ENCODE results near the gene OR52E1.
"Not testable (repeated sequence)": the region's sequence is repeated elsewhere in the genome, so short reads cannot be mapped to it uniquely, and the experiment has no call there.

OR52E1 gene

GRCh38 chr11:5069272-5069671 is at the start of gene OR52E1:
OR52E1 (plus strand) TSS chr11:5069572.
- Histone ChIP-seq H3K9ac (ENCODE audit: low read depth, low read length) (no peak within 1 kb of the TSS), H3K4me1 (ENCODE audit: insufficient read depth, low read length) (no peaks in the 10 kb centered on the region)

DNA sequence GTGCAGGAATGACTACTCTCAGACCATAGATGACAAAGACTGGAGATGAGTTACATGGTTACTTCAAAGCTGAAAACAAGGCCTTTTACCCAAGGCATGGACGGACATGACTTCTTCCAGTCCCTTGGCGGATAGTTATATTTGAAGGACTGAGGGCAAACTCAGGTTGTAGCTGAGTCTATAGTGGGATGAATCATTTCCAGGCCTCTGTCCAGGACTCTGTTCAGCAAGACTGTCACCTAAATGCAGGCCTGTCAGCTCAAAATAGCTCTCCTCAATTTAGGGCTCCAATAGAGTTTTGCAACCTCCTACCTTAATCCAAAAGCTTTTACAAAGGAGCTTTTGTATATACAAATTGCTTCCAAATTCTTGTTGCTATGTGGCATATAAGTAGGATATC is 47.4 kb upstream of the OR52E1 start:
- Histone ChIP-seq H3K9me3 (ENCODE audit: control insufficient read depth, insufficient read depth, low read length) (no peaks in the 10 kb centered on the region), H3K9ac (ENCODE audit: low read depth, low read length) (no peak overlapping the region), H3K36me3 (ENCODE audit: insufficient read depth, low read length) (no peaks in the 10 kb centered on the region), H3K4me1 (ENCODE audit: insufficient read depth, low read length) (no peaks in the 10 kb centered on the region)

More at GRCh38 chr11:5069272-5069671, at the start of gene OR52E1:
- H3K36me3 ChIP-seq (ENCODE audit: insufficient read depth, low read length) = no peaks in the 10 kb centered on the region
- H3K9me3 ChIP-seq (ENCODE audit: control insufficient read depth, insufficient read depth, low read length) = no peaks in the 10 kb centered on the region

- H3K9me3 ChIP-seq (ENCODE audit: control insufficient read depth, insufficient read depth, low read length) = no peaks in the 10 kb centered on the region
- no peak overlapping the region for H3K9ac ChIP-seq (ENCODE audit: low read depth, low read length)
- no peaks in the 10 kb centered on the region for H3K4me1 ChIP-seq (ENCODE audit: insufficient read depth, low read length)
- H3K36me3 ChIP-seq (ENCODE audit: insufficient read depth, low read length) = no peaks in the 10 kb centered on the region
Observed at GRCh38 chr11:5036669-5037068, 32.7 kb upstream of the OR52E1 start.

- H3K36me3 ChIP-seq (ENCODE audit: insufficient read depth, low read length) = no peaks in the 10 kb centered on the region
Observed at GRCh38 chr11:5037926-5038325, 31.4 kb upstream of the OR52E1 start.

DNA sequence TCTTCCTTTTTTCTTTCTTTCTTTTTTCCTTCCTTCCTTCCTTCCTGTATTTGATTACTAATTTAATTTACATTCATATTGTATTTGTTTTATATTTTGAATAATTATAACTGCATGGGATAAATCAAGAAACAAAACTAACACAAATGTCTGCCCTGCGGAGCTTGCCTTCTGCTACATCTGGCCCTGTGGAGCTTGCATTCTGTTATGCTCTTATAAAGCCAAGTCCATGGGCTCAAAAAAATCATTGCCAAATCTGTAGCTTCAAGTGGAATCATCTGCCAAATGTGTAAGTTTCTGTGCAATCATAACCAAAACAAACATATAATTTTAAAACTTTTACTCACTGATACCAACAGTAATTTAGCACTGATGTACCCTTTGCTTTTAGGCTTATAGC is 31.0 kb upstream of the OR52E1 start:
- H3K9ac ChIP-seq (ENCODE audit: low read depth, low read length) = no peak overlapping the region
- no peaks in the 10 kb centered on the region for H3K9me3 ChIP-seq (ENCODE audit: control insufficient read depth, insufficient read depth, low read length)
- no peaks in the 10 kb centered on the region for H3K4me1 ChIP-seq (ENCODE audit: insufficient read depth, low read length)
- H3K36me3 ChIP-seq (ENCODE audit: insufficient read depth, low read length) = no peaks in the 10 kb centered on the region

More at GRCh38 chr11:5037926-5038325, 31.4 kb upstream of the OR52E1 start:
- no peak overlapping the region for H3K9ac ChIP-seq (ENCODE audit: low read depth, low read length)
- no peaks in the 10 kb centered on the region for H3K4me1 ChIP-seq (ENCODE audit: insufficient read depth, low read length)
- H3K9me3 ChIP-seq (ENCODE audit: control insufficient read depth, insufficient read depth, low read length) = no peaks in the 10 kb centered on the region

DNA sequence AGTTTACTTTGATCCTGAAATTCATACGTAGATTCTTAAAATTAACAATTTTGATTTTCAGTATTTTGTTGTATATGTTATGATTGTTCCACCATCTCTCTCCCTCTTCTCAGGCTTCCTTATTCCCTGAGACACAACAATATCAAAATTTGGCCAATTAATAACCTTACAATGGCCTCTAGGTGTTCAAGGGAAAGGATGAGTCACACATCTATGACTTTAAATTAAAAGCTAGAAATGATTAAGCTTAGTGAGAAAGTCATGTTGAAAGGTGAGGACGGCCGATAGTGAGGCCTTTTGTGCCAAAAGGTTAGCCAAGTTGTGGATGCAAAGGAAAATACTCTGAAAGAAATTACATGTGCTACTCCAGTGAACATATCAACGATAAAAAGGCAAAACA is 28.5 kb upstream of the OR52E1 start:
- Histone ChIP-seq H3K36me3 (ENCODE audit: insufficient read depth, low read length) (no peaks in the 10 kb centered on the region), H3K9me3 (ENCODE audit: control insufficient read depth, insufficient read depth, low read length) (no peaks in the 10 kb centered on the region), H3K4me1 (ENCODE audit: insufficient read depth, low read length) (no peaks in the 10 kb centered on the region), H3K9ac (ENCODE audit: low read depth, low read length) (no peak overlapping the region)

DNA sequence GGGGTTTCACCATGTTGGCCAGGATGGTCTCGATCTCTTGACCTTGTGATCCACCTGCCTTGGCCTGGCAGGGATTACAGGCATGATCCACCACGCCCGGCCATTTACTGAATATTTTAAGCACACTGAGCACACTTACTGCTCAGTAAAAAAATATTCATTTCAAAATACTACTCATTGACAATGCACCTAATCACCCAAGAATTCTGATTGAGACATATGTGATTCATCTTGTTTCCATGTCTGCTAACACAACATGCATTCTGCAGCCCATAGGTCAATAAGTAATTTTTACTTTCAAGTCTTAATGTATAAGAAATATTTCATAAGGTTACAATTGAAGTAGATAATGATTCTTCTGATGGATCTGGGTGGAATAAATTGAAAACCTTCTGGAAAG is 27.3 kb upstream of the OR52E1 start:
- Histone ChIP-seq H3K9ac (ENCODE audit: low read depth, low read length) (no peak overlapping the region), H3K36me3 (ENCODE audit: insufficient read depth, low read length) (no peaks in the 10 kb centered on the region), H3K4me1 (ENCODE audit: insufficient read depth, low read length) (no peaks in the 10 kb centered on the region; the same call in 1 of the 2 replicates), H3K9me3 (ENCODE audit: control insufficient read depth, insufficient read depth, low read length) (no peaks in the 10 kb centered on the region)

- no peaks in the 10 kb centered on the region for H3K36me3 ChIP-seq (ENCODE audit: insufficient read depth, low read length)
- no peak overlapping the region for H3K9ac ChIP-seq (ENCODE audit: low read depth, low read length)
Observed at GRCh38 chr11:5043380-5043779, 26.0 kb upstream of the OR52E1 start.

DNA sequence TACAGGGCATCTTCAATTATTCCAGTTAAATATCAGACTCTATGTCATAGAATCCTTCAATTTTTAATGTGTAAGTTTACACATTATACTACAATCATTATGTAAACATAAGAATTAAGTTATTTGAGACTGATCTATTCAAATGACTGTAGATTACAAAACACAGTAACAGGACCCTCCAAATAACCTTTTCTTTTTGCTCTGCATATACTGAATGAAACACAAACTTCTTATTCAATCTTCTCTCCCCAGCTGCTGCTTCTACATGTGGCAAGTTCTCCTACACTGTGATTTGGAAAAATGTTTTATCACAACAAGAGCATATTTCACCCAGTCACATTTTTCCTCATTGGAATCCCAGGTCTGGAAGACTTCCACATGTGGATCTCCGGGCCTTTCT is 23.1 kb upstream of the OR52E1 start, which contains the start of gene OR52J3:
TSS of gene OR52J3 (plus strand) at position 301 of the 400 bp plus-strand sequence. CDS start at position 301, 0 bp downstream.
- Histone ChIP-seq H3K9me3 (ENCODE audit: control insufficient read depth, insufficient read depth, low read length) (no peaks in the 10 kb centered on the region), H3K4me1 (ENCODE audit: insufficient read depth, low read length) (no peaks in the 10 kb centered on the region; the same call in 1 of the 2 replicates), H3K9ac (ENCODE audit: low read depth, low read length) (no peak within 1 kb of the TSS), H3K36me3 (ENCODE audit: insufficient read depth, low read length) (no peaks in the 10 kb centered on the region)

More at GRCh38 chr11:5043380-5043779, 26.0 kb upstream of the OR52E1 start:
- Histone ChIP-seq H3K9me3 (ENCODE audit: control insufficient read depth, insufficient read depth, low read length) (no peaks in the 10 kb centered on the region), H3K4me1 (ENCODE audit: insufficient read depth, low read length) (no peaks in the 10 kb centered on the region; the same call in 1 of the 2 replicates)

DNA sequence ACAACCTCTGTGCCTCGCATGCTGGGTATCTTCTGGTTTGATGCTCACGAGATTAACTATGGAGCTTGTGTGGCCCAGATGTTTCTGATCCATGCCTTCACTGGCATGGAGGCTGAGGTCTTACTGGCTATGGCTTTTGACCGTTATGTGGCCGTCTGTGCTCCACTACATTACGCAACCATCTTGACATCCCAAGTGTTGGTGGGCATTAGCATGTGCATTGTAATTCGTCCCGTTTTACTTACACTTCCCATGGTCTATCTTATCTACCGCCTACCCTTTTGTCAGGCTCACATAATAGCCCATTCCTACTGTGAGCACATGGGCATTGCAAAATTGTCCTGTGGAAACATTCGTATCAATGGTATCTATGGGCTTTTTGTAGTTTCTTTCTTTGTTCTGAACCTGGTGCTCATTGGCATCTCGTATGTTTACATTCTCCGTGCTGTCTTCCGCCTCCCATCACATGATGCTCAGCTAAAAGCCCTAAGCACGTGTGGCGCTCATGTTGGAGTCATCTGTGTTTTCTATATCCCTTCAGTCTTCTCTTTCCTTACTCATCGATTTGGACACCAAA is 22.5 kb upstream of the OR52E1 start:
- no peaks in the 10 kb centered on the region for H3K36me3 ChIP-seq (ENCODE audit: insufficient read depth, low read length)
- no peaks in the 10 kb centered on the region for H3K9me3 ChIP-seq (ENCODE audit: control insufficient read depth, insufficient read depth, low read length)
- H3K9ac ChIP-seq (ENCODE audit: low read depth, low read length) = no peak overlapping the region
- H3K4me1 ChIP-seq (ENCODE audit: insufficient read depth, low read length) = no peaks in the 10 kb centered on the region; the same call in 1 of the 2 replicates

- not testable (repeated sequence) for H3K9ac ChIP-seq (ENCODE audit: low read depth, low read length); H3K36me3 ChIP-seq (ENCODE audit: insufficient read depth, low read length); H3K4me1 ChIP-seq (ENCODE audit: insufficient read depth, low read length); H3K9me3 ChIP-seq (ENCODE audit: control insufficient read depth, insufficient read depth, low read length)
Observed at GRCh38 chr11:5058679-5059078, 10.7 kb upstream of the OR52E1 start.

DNA sequence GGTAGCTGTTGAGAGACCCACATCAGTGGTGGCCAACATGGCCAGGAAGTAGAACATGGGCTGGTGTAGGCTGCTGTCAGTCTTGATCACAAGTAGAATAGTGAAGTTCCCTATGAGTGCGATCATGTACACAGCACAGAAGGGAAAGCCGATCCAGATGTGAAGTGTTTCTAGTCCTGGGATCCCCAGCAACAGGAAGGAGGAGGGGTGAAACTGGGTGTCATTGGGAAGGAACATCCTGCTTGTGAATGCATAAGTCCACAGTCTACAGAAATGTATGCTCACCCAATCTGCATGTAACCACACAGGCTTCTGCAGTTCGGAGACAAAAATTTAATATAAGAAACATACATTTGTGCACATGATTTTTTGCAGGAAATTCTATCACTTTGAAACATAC is 10.0 kb upstream of the OR52E1 start, which contains the start of gene OR52E2:
TSS of gene OR52E2 (minus strand) at position 237 of the 400 bp plus-strand sequence. CDS start at position 237, 0 bp downstream.
- no peaks in the 10 kb centered on the region for H3K36me3 ChIP-seq (ENCODE audit: insufficient read depth, low read length)
- H3K4me1 ChIP-seq (ENCODE audit: insufficient read depth, low read length) = no peaks in the 10 kb centered on the region
- no peaks in the 10 kb centered on the region for H3K9me3 ChIP-seq (ENCODE audit: control insufficient read depth, insufficient read depth, low read length)
- no peak within 1 kb of the TSS for H3K9ac ChIP-seq (ENCODE audit: low read depth, low read length)

DNA sequence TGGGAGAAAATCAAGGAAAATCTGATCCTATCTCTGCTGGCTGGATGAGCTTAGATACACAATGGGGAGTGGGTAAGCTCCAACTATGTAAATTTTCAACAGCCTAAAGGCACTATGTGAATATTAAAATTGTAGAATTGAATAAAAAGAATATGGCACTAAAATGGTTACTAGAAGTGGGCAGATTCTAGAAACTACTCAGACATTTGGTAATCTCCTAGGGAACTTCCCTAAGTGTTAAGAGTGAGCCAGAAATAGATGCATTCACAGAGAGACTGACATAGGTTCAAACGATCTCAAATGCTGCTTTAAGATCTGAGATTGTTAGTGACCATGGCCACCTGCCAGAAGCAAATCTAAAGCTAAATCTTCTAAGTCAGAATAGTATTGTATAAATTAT is 4.3 kb upstream of the OR52E1 start:
- Histone ChIP-seq H3K4me1 (ENCODE audit: insufficient read depth, low read length) (no peaks in the 10 kb centered on the region), H3K9me3 (ENCODE audit: control insufficient read depth, insufficient read depth, low read length) (no peaks in the 10 kb centered on the region), H3K9ac (ENCODE audit: low read depth, low read length) (no peak overlapping the region), H3K36me3 (ENCODE audit: insufficient read depth, low read length) (no peaks in the 10 kb centered on the region)

GRCh38 chr11:5071799-5072198 is 2.4 kb downstream of the OR52E1 start:
- Histone ChIP-seq H3K9me3 (ENCODE audit: control insufficient read depth, insufficient read depth, low read length) (no peaks in the 10 kb centered on the region), H3K9ac (ENCODE audit: low read depth, low read length) (no peak overlapping the region), H3K36me3 (ENCODE audit: insufficient read depth, low read length) (no peaks in the 10 kb centered on the region), H3K4me1 (ENCODE audit: insufficient read depth, low read length) (no peaks in the 10 kb centered on the region)

- H3K9me3 ChIP-seq (ENCODE audit: control insufficient read depth, insufficient read depth, low read length) = no peaks in the 10 kb centered on the region
- no peaks in the 10 kb centered on the region for H3K36me3 ChIP-seq (ENCODE audit: insufficient read depth, low read length)
- no peak overlapping the region for H3K9ac ChIP-seq (ENCODE audit: low read depth, low read length)
- no peaks in the 10 kb centered on the region for H3K4me1 ChIP-seq (ENCODE audit: insufficient read depth, low read length)
Observed at GRCh38 chr11:5081405-5081804, 12.0 kb downstream of the OR52E1 start.
